PC-3 (cell line): ENCODE data around the gene ACY1.

Experiments used
- CTCF ChIP-seq: fragments of 300-600 bp; sonication (generic); conservative IDR thresholded peaks from 2 replicates; pipeline ENCODE4 v1.5.1; 2017; ENCODE audit warnings: antibody characterized with exemption, low read depth, mild to moderate bottlenecking, low read length
- EZH2 ChIP-seq: fragments of 300-600 bp; sonication (generic); IDR thresholded peaks from one replicate; pipeline ENCODE4 v1.6.1; 2017; ENCODE audit warnings: antibody characterized with exemption, mild to moderate bottlenecking, low read length; ENCODE audit not compliant: unreplicated experiment
- EZH2phosphoT487 ChIP-seq: fragments of 300-600 bp; sonication (generic); IDR thresholded peaks from 2 replicates; pipeline ENCODE4 v1.6.1; 2018; ENCODE audit warnings: mild to moderate bottlenecking, antibody characterized with exemption, low read length, borderline replicate concordance

GRCh38 chr3:51949121-51949520, 34.2 kb upstream of the ACY1 start:
- TF ChIP-seq CTCF (no peak), EZH2 (no peak), EZH2phosphoT487 (no peak)
